Spleen (tissue), 7 donors: ENCODE data around the gene DPYD.

ENCODE experiments used
- CTCF ChIP-seq, 11 experiments: fragments of 200-600 bp in 7 of 11; fragments of 450-650 bp in 4 of 11; sonication (generic) in 4 of 11; IDR thresholded peaks in 8 of 11; conservative IDR thresholded peaks in 3 of 11; 1 replicate in 7 of 11; 2 replicates in 4 of 11; pipeline versions ENCODE4 v1.4.0 to v1.8.0; 2016 to 2021; ENCODE audit warnings: antibody characterized with exemption in 11 of 11, inconsistent platforms in 4 of 11, mild to moderate bottlenecking in 1 of 11
- POLR2A ChIP-seq, 3 donors: fragments of 450-650 bp; IDR thresholded peaks; one replicate each; pipeline ENCODE4 v1.5.1; 2017; ENCODE audit warnings: antibody characterized with exemption in 3 of 3, mild to moderate bottlenecking in 1 of 3
- POLR2AphosphoS5 ChIP-seq, 3 donors: sonication (generic); formaldehyde crosslinking; IDR thresholded peaks; one replicate each; pipeline ENCODE4 v1.5.1; 2017; ENCODE audit warnings: antibody characterized with exemption in 3 of 3
- donor health status: DM: no; HTN: no; CAD: no; lungs with moderate emphysema.
- donor health status: DM: no; HTN: no; CAD: no.
- donor health status: DM: no; HTN: no; CAD: no.

- no peak for TF ChIP-seq CTCF (IDR thresholded peaks at IDR 0.05 in 8 of 11, conservative IDR thresholded peaks at IDR 0.05 in 3 of 11)
- TF ChIP-seq POLR2A (IDR thresholded peaks at IDR 0.05), result no peak
- TF ChIP-seq POLR2AphosphoS5 (IDR thresholded peaks at IDR 0.05), result no peak
Observed at GRCh38 chr1:97647776-97648175, 273.1 kb downstream of the DPYD start.
